Fibroblast of skin of right quadriceps (primary cell): ENCODE measurements around the gene METAP1.
A peak's percentile ranks its signal among the peaks of the same experiment; 100 is the strongest.
"Not testable (repeated sequence)": the region's sequence is repeated elsewhere in the genome, so short reads cannot be mapped to it uniquely, and the experiment has no call there.

Source experiments
- DNase-seq: peaks from one replicate; pipeline ENCODE4 v3.0.0-alpha.2; 2013

The METAP1 gene

GRCh38 chr4:98998551-98998950 is 3.0 kb downstream of the METAP1 start:
- no peak for DNase-seq

GRCh38 chr4:99002279-99002678 is 6.8 kb downstream of the METAP1 start:
- DNase-seq = no peak

DNA sequence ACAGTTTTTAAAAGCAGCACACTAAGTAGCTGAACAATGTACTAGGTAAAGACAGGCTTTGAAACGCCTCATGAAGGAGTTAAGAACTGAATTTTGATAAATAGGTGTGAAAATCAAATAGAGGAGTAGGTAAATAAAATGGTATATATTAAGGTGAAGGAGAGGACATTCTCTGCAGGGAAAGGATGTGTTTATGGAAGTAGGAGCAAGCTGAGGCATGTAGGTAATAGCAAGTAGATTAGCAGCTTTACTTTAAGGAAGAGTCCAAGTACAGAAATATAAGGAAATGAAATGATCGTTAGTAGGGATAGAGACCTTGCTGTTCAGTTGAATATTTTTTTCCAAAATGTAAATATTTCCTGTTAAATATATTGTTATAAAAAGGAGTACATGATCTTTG is 12.5 kb downstream of the METAP1 start:
- DNase-seq = no peak

- no peak for DNase-seq
Measured at GRCh38 chr4:99011910-99012309, 16.4 kb downstream of the METAP1 start.

GRCh38 chr4:99013402-99013843 is 17.9 kb downstream of the METAP1 start:
- DNase-seq = peak; percentile 20

- DNase-seq = no peak
Measured at GRCh38 chr4:99013884-99014523, 18.5 kb downstream of the METAP1 start.

GRCh38 chr4:99021386-99021785 is 25.9 kb downstream of the METAP1 start:
- DNase-seq = no peak

GRCh38 chr4:99022566-99022965 is 27.0 kb downstream of the METAP1 start:
- DNase-seq = no peak

GRCh38 chr4:99023800-99024251 is 28.3 kb downstream of the METAP1 start:
- DNase-seq = not testable (repeated sequence)

- no peak for DNase-seq
Measured at GRCh38 chr4:99024481-99025275, 29.2 kb downstream of the METAP1 start.

DNA sequence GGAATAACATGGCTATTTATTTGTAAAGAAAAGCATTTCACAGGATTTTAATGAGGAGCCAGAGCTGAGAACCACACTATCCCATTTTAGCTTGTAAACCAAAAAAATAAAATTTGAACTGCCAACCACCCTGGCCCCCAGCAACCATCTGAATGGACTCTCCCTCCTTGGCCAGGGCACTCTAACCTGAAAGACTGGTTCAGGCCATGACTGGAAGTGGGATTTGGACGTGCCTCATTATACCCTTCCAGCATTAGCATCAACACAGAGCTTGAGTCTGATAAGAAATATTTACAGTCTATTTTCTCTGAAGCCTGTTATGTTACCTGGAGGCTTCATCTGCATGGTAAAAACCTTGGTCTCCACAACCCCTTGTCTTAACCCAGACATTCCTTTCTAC is 30.0 kb downstream of the METAP1 start:
- no peak for DNase-seq

GRCh38 chr4:99027304-99027703 is 31.8 kb downstream of the METAP1 start:
- DNase-seq = no peak

GRCh38 chr4:99028187-99028586 is 32.7 kb downstream of the METAP1 start:
- peak; percentile 19 for DNase-seq

GRCh38 chr4:99029018-99029735 is 33.7 kb downstream of the METAP1 start:
- no peak for DNase-seq

DNA sequence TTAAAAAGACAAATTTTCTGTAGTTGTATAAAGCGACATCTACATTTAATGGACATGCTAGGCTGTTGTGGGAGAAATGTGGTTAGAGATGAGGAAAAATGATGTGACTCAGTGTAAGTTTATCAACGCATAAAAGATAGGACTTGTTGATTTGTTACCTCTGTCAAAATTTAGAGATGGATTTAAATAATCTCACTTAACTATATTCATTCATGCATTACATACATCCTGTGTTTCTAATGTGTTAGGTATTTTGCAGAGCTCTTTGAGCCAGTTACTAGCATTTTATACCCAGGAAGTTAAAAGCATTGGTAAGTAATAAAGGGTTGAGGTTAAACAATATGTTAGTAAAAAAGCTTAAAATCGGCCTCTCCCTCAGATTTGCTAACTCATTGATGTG is 34.3 kb downstream of the METAP1 start:
- DNase-seq = peak; percentile 19

- DNase-seq = peak; percentile 10
Measured at GRCh38 chr4:99033956-99034355, 38.4 kb downstream of the METAP1 start.

GRCh38 chr4:99038213-99038612 is 42.7 kb downstream of the METAP1 start:
- DNase-seq = no peak

DNA sequence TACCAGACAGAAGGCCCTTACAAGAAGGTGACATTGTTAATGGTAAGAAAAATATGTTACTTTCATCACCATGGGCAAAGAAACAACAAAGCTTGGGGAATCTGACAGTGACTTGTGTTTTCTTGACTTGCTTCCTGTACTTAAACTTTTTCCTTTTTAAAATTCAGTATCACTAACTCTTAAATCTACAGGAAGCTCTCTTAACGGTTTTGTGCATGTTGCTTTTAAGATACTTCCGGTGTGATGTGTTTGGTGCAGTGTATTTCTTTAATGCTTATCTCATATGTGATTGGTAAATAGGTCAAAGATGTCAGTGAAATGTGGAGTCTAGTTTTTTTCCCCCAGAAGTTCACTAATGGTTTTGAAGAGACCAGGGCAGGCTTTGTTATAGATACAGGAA is 47.8 kb downstream of the METAP1 start:
- no peak for DNase-seq

DNA sequence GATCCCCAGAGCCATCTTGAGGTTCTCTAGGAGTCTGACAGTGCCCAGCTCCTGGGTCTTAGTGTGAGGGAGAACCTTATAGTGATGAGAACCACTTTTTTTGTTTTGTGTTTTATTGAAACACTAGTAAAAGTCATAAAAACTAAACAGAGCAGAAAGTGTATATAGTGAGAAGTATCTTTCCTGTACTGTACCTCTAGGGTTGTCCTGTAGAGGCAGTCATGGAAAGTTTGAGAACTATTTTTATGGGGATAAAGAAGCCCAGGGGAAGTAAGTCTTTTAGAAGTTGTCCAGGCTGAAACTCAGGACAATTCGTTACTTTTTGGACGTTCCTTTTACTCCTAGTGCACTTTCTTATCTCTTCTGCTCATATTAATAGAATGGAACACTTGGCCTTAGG is 52.2 kb downstream of the METAP1 start:
- DNase-seq = no peak

DNA sequence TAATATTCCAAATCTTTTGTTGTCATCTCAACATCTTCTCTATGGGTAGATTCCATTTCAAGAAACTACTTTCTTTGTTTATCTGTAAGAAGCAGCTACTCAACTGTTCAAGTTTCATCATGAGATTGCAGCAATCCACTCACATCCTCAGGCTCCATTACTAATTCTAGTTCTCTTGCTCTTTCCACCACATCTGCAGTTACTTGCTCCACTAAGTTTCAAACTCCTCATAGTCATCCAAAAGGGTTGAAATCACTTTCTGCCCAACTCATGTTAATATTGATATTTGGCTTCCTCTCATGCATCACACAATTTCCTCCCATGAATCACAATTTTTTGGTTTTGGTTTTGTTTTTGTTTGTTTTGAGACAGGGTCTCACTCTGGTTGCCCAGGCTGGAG is 57.4 kb downstream of the METAP1 start:
- no peak for DNase-seq

DNA sequence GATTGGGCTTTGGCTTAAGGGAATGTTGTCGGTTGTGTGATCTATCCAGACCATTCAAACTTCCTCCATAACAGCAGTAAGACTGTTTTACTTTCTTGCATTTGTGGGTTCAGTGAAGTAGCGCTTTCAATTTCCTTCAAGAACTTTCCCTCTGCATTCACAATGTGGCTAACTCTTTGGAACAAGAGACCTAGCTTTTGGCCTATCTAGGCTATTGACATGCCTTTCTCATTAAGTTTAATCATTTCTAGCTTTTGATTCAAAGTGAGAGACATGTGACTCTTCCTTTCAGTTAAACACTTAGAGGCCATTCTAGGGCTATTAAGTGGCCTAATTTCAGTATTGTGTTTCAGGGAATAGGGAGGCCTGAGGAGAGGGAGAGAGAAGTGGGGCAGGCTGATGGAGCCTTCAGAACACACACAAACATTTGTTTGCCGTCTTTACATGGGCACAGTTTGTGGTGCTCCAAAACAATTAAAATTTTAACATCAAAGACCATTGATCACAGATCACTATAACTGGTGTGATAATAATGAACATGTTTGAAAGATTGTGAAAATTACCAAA is 59.0 kb downstream of the METAP1 start:
- DNase-seq = no peak

- DNase-seq = no peak
Measured at GRCh38 chr4:99058228-99058627, 62.7 kb downstream of the METAP1 start.

GRCh38 chr4:99059550-99059949 is 64.0 kb downstream of the METAP1 start:
- no peak for DNase-seq
